Brain microvascular endothelial cell (primary cell): ENCODE results near the gene IL11RA.

Experiments used
- DNase-seq: peaks from one replicate; pipeline ENCODE4 v3.0.0-alpha.2; 2020
- H3K27ac ChIP-seq: fragments of 250-450 bp; sonication (Bioruptor Pico); 2 replicates; pipeline ENCODE4 v1.5.1; 2020; ENCODE audit warnings: mild to moderate bottlenecking, moderate library complexity
- H3K27me3 ChIP-seq: fragments of 250-450 bp; sonication (Bioruptor Pico); replicated peaks from 2 replicates; pipeline ENCODE4 v1.5.1; 2020; ENCODE audit warnings: mild to moderate bottlenecking
- H3K36me3 ChIP-seq: fragments of 250-450 bp; sonication (Bioruptor Pico); replicated peaks from 2 replicates; pipeline ENCODE4 v1.5.1; 2020; ENCODE audit warnings: mild to moderate bottlenecking
- H3K4me3 ChIP-seq: 2 replicates; pipeline ENCODE4 v1.5.1; 2011; ENCODE audit warnings: low read depth, mild to moderate bottlenecking, control low read depth, low read length, moderate library complexity
- in situ Hi-C: cut with HindIII; loops from 2 replicates; pipeline ENCODE4 v1.10.0; 2017; ENCODE audit warnings: low sequenced_read_pairs, low pct_ligation_motif_present
- TF ChIP-seq, protein P1 (sequence below): IDR thresholded peaks from 2 replicates; pipeline ENCODE4 v1.5.1; 2011; ENCODE audit warnings: low read depth, mild to moderate bottlenecking, moderate library complexity, low read length, control low read depth, inconsistent platforms; ENCODE audit errors: missing control alignments

Gene IL11RA

DNA sequence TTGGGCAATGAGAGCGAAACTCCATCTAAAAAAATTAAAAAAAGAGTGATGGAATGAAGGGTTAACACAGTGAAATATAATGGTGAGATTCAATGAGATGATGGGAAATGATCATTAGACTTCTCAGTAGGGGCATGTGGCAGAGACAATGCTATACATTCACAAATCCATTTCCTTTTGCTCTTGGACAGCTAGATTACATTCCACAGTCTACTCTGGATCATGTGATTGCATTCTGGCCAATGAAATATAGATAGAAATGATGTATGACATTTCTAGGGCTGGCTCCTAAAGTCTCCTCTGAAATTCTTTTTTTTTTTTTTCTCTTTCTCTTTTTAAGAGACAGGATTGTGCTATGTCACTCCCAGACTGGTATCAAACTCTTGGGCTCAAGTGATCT is 9.3 kb upstream of the IL11RA start:
- Histone ChIP-seq H3K27ac (no peak overlapping the region), H3K27me3 (no peaks in the 10 kb centered on the region), H3K36me3 (no peaks in the 10 kb centered on the region), H3K4me3 (no peak overlapping the region)
- DNase-seq, result no peak
- TF ChIP-seq, protein P1, sequence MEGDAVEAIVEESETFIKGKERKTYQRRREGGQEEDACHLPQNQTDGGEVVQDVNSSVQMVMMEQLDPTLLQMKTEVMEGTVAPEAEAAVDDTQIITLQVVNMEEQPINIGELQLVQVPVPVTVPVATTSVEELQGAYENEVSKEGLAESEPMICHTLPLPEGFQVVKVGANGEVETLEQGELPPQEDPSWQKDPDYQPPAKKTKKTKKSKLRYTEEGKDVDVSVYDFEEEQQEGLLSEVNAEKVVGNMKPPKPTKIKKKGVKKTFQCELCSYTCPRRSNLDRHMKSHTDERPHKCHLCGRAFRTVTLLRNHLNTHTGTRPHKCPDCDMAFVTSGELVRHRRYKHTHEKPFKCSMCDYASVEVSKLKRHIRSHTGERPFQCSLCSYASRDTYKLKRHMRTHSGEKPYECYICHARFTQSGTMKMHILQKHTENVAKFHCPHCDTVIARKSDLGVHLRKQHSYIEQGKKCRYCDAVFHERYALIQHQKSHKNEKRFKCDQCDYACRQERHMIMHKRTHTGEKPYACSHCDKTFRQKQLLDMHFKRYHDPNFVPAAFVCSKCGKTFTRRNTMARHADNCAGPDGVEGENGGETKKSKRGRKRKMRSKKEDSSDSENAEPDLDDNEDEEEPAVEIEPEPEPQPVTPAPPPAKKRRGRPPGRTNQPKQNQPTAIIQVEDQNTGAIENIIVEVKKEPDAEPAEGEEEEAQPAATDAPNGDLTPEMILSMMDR, result no peak
- in situ Hi-C loops, result no loop called here

DNA sequence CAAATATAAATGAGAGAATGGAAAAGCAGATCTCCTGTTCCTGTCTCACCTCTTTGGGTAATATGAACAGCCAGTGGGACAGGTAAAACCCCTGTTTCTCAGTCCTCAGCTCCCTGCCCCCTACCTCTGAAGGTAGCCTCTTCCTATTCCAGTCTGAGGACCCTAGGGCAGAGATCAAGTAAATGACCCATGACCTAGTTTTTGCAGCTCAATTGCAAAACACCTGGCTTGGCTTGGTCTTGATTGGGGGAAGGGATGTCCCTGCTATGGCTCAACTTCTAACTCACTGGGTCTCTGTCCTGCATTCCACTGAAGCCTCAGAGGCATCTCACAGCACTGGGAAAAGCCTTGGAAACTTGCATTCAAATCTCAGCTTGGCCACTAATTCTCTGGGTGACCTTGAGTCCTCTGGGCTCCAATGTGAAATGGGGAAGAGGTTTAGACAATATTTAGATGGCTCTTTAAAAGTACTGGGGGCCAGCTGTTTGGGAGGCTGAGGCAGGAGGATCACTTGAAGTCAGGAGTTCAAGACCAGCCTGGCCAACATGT is 7.1 kb upstream of the IL11RA start:
- no peak for DNase-seq
- Histone ChIP-seq H3K27ac (no peak overlapping the region), H3K36me3 (peaks cover 10% of the 10 kb centered on the region), H3K27me3 (no peaks in the 10 kb centered on the region), H3K4me3 (no peak overlapping the region)
- in situ Hi-C loops, result no loop called here
- TF ChIP-seq, protein P1, result no peak

DNA sequence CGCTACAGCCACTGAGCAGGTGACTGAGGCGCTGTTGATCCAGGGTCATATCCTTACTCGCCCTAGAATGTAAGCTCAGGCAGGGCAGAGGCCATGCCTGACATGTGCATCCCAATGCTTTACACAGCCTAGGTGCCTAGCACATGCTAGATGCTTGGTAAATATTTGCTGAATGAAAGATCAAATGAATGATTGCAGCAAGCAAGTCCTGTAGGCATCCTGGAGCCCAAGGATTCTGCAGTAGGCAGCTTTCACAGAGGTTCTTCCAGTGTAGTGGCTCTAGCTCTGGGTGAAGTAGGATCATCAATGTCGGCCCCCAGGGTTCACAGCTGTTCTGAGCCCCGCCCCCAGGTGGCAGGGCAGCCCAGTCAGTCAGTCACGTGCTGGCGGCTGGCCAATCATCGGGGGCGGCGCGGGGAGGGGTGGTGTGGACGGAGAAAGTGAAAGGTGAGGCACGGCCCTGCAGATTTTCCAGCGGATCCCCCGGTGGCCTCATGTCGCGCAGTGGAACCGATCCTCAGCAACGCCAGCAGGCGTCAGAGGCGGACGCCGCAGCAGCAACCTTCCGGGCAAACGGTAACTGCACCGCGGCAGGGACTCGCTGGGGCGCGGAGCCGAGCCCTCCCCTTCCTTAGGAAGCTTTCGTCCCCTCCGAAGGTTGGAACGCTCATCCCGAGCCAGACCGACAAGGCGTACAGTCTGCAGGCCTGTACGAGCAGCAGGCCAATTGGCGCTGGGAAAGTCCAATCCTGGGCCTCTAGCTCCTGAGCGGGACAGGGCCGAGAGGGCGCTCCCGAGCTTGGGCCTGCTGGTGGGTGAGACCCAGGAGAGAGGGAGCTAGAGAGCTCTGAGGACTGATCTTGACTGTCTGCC is 5.5 kb upstream of the IL11RA start, which contains the start of gene GALT:
GALT (plus strand) TSS at position 465 of the 873 bp plus-strand sequence; CDS start at position 495, 30 bp downstream.
- peak; percentile 76 for DNase-seq

DNA sequence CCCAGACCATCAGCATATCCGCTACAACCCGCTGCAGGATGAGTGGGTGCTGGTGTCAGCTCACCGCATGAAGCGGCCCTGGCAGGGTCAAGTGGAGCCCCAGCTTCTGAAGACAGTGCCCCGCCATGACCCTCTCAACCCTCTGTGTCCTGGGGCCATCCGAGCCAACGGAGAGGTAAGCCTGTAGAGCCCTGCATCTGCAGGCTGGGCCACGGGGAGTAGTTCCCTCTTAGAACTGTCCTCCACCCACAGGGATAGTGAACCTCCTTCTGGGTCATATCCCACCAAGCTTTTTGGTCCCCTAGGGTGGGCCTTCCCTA is 4.9 kb upstream of the IL11RA start:
- TF ChIP-seq, protein P1, result no peak
- Histone ChIP-seq H3K4me3 (peak overlapping the region; percentile 67), H3K27me3 (no peaks in the 10 kb centered on the region), H3K27ac (no peak overlapping the region), H3K36me3 (peaks cover 10% of the 10 kb centered on the region)
- in situ Hi-C loops, result no loop called here
- DNase-seq, result no peak

More for the DNA sequence above, 5.5 kb upstream of the IL11RA start, which contains the start of gene GALT:
- TF ChIP-seq, protein P1, result peak; percentile 68
- Histone ChIP-seq H3K36me3 (peaks cover 10% of the 10 kb centered on the region), H3K27ac (peak within 1 kb of the TSS; percentile 43), H3K27me3 (no peaks in the 10 kb centered on the region), H3K4me3 (peak within 1 kb of the TSS; percentile 67)
- in situ Hi-C loops, result no loop called here

DNA sequence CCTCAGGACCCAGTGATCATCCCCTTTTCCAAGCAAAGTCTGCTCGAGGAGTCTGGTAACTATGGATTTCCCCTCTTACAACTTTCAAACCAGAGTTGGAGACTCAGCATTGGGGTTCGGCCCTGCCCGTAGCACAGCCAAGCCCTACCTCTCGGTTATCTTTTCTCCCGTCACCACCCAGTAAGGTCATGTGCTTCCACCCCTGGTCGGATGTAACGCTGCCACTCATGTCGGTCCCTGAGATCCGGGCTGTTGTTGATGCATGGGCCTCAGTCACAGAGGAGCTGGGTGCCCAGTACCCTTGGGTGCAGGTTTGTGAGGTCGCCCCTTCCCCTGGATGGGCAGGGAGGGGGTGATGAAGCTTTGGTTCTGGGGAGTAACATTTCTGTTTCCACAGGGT is 4.3 kb upstream of the IL11RA start:
- no peak for DNase-seq
- H3K36me3 ChIP-seq, result peaks cover 10% of the 10 kb centered on the region
- peak overlapping the region; percentile 67 for H3K4me3 ChIP-seq
- TF ChIP-seq, protein P1, result no peak
- no peak overlapping the region for H3K27ac ChIP-seq
- H3K27me3 ChIP-seq, result no peaks in the 10 kb centered on the region
- in situ Hi-C loops, result no loop called here
